HCT116 (cell line): ENCODE results near the gene NSUN2. TPM values are rescaled to one million over a fixed set of nuclear protein-coding genes. Genes with fewer than 3 reads are reported as not detected.

ENCODE experiments used
- EGR1 ChIP-seq: IDR thresholded peaks from 2 replicates; pipeline ENCODE4 v1.6.1; 2012; ENCODE audit warnings: low read depth
- EZH2 ChIP-seq: fragments of 200-600 bp; sonication (generic); IDR thresholded peaks from 2 replicates; pipeline ENCODE4 v1.6.1; 2017; ENCODE audit warnings: antibody characterized with exemption, mixed run types
- EZH2phosphoT487 ChIP-seq: fragments of 200-600 bp; IDR thresholded peaks from 2 replicates; pipeline ENCODE4 v1.6.1; 2018; ENCODE audit warnings: antibody characterized with exemption, borderline replicate concordance
- POLR2A ChIP-seq: IDR thresholded peaks from 2 replicates; pipeline ENCODE4 v1.7.0; 2011; ENCODE audit warnings: borderline replicate concordance; ENCODE audit not compliant: insufficient read depth, insufficient read length; ENCODE audit errors: extremely low read depth
- SIN3A ChIP-seq: IDR thresholded peaks from 2 replicates; pipeline ENCODE4 v1.6.1; 2012; ENCODE audit warnings: low read depth
- YY1 ChIP-seq: IDR thresholded peaks from 2 replicates; pipeline ENCODE4 v1.6.1; 2011; ENCODE audit warnings: low read length, low read depth, moderate library complexity, mild to moderate bottlenecking; ENCODE audit not compliant: insufficient replicate concordance; ENCODE audit errors: extremely low read depth
- ZFX ChIP-seq: fragments of 450-650 bp; IDR thresholded peaks from 2 replicates; pipeline ENCODE4 v1.6.1; 2017
- ZNF274 ChIP-seq: fragments of 200-500 bp; sonication (Bioruptor generic); IDR thresholded peaks from 2 replicates; pipeline ENCODE4 v1.6.1; 2014; ENCODE audit warnings: mild to moderate bottlenecking, low read depth, low read length, inconsistent platforms
- total RNA-seq: library from RNA; stranded (reverse); gene quantifications from one replicate; pipeline ENCODE4 v1.2.1, GENCODE V29; 2021; ENCODE audit not compliant: unreplicated experiment
- TF ChIP-seq, protein P1 (sequence below): IDR thresholded peaks from 2 replicates; pipeline ENCODE4 v1.6.1; 2012; ENCODE audit warnings: low read depth
- TF ChIP-seq, protein P2 (sequence below), 3 experiments: fragments of 200-600 bp in 1 of 3; sonication (generic) in 1 of 3; IDR thresholded peaks in 2 of 3; conservative IDR thresholded peaks in 1 of 3; 2 replicates each; pipeline ENCODE4 v1.5.1; 2012 to 2017; ENCODE audit warnings: low read depth in 2 of 3, low read length in 2 of 3, antibody characterized with exemption in 1 of 3, borderline replicate concordance in 1 of 3, control low read depth in 1 of 3, mild to moderate bottlenecking in 1 of 3, mixed read lengths in 1 of 3, mixed run types in 1 of 3, moderate library complexity in 1 of 3; ENCODE audit not compliant: insufficient read depth in 1 of 3
- TF ChIP-seq, protein P3 (sequence below): IDR thresholded peaks from 2 replicates; pipeline ENCODE4 v1.6.1; 2012

Gene NSUN2
- total RNA-seq, 1 experiment from 2014 or later, result 101 TPM

DNA sequence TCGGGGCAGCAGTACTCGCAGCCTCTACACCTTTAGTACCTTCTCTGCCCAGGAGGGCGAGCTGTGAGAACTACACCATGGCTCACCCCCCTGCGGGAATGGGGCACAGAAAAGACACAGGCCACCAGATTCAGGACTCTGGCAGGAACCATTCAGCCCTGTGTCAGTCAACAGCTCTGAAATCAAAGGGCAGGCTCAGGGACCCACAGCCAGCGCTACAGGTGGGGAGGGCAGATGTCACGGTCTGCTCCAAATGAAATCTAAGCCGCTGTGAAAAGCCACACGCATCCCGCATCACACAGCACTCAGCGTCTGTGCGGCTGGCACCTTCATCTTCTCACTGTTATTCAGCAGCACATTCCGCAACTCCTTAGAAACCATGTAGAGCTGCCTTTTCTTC lies 27.9 kb downstream of the NSUN2 start (continued):
- TF ChIP-seq, protein P1, sequence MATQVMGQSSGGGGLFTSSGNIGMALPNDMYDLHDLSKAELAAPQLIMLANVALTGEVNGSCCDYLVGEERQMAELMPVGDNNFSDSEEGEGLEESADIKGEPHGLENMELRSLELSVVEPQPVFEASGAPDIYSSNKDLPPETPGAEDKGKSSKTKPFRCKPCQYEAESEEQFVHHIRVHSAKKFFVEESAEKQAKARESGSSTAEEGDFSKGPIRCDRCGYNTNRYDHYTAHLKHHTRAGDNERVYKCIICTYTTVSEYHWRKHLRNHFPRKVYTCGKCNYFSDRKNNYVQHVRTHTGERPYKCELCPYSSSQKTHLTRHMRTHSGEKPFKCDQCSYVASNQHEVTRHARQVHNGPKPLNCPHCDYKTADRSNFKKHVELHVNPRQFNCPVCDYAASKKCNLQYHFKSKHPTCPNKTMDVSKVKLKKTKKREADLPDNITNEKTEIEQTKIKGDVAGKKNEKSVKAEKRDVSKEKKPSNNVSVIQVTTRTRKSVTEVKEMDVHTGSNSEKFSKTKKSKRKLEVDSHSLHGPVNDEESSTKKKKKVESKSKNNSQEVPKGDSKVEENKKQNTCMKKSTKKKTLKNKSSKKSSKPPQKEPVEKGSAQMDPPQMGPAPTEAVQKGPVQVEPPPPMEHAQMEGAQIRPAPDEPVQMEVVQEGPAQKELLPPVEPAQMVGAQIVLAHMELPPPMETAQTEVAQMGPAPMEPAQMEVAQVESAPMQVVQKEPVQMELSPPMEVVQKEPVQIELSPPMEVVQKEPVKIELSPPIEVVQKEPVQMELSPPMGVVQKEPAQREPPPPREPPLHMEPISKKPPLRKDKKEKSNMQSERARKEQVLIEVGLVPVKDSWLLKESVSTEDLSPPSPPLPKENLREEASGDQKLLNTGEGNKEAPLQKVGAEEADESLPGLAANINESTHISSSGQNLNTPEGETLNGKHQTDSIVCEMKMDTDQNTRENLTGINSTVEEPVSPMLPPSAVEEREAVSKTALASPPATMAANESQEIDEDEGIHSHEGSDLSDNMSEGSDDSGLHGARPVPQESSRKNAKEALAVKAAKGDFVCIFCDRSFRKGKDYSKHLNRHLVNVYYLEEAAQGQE, result no peak
- no peak for TF ChIP-seq EZH2
- TF ChIP-seq YY1, result no peak
- TF ChIP-seq, protein P2, sequence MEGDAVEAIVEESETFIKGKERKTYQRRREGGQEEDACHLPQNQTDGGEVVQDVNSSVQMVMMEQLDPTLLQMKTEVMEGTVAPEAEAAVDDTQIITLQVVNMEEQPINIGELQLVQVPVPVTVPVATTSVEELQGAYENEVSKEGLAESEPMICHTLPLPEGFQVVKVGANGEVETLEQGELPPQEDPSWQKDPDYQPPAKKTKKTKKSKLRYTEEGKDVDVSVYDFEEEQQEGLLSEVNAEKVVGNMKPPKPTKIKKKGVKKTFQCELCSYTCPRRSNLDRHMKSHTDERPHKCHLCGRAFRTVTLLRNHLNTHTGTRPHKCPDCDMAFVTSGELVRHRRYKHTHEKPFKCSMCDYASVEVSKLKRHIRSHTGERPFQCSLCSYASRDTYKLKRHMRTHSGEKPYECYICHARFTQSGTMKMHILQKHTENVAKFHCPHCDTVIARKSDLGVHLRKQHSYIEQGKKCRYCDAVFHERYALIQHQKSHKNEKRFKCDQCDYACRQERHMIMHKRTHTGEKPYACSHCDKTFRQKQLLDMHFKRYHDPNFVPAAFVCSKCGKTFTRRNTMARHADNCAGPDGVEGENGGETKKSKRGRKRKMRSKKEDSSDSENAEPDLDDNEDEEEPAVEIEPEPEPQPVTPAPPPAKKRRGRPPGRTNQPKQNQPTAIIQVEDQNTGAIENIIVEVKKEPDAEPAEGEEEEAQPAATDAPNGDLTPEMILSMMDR (IDR thresholded peaks at IDR 0.05 in 2 of 3, conservative IDR thresholded peaks at IDR 0.05 in 1 of 3; ENCODE audit: borderline replicate concordance in 1 of 3, insufficient read depth in 1 of 3, low read depth in 2 of 3, low read length in 2 of 3), result no peak
- TF ChIP-seq EZH2phosphoT487, result no peak
- TF ChIP-seq ZFX, result no peak
- no peak for TF ChIP-seq POLR2A
- no peak for TF ChIP-seq EGR1
- TF ChIP-seq, protein P3, sequence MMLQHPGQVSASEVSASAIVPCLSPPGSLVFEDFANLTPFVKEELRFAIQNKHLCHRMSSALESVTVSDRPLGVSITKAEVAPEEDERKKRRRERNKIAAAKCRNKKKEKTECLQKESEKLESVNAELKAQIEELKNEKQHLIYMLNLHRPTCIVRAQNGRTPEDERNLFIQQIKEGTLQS, result no peak
- TF ChIP-seq ZNF274, result no peak
- no peak for TF ChIP-seq SIN3A
